CD14-positive monocyte (primary cell): ENCODE measurements around the gene ACBD4. TPM values are rescaled to one million over a fixed set of nuclear protein-coding genes. Genes with fewer than 3 reads are reported as not detected.

Experiments
- DNase-seq, 3 donors: peaks; one replicate each; pipeline ENCODE4 v3.0.0-alpha.2; 2011 to 2022
- H2AFZ ChIP-seq: 2 replicates; pipeline ENCODE4 v1.6.0; 2012; ENCODE audit warnings: mild to moderate bottlenecking, low read depth, low read length, inconsistent platforms; ENCODE audit not compliant: insufficient read depth, poor library complexity, severe bottlenecking
- H3K27ac ChIP-seq, 2 donors: 1 replicate in 1 of 2; 2 replicates in 1 of 2; pipeline ENCODE4 v1.5.1; 2012 to 2013; ENCODE audit warnings: low read length in 2 of 2, control low read depth in 1 of 2, inconsistent platforms in 1 of 2, low read depth in 1 of 2, mild to moderate bottlenecking in 1 of 2
- H3K27me3 ChIP-seq, 2 donors: one replicate each; pipeline versions ENCODE4 v1.6.0 to v1.6.1; 2011 to 2013; ENCODE audit warnings: low read length in 2 of 2; ENCODE audit not compliant: control insufficient read depth in 2 of 2, insufficient read depth in 2 of 2
- H3K36me3 ChIP-seq, 2 donors: replicated peaks in 1 of 2; 1 replicate in 1 of 2; 2 replicates in 1 of 2; pipeline versions ENCODE4 v1.5.1 to v1.6.1; 2012 to 2013; ENCODE audit warnings: low read length in 2 of 2, control low read depth in 1 of 2, inconsistent platforms in 1 of 2, mild to moderate bottlenecking in 1 of 2; ENCODE audit not compliant: insufficient read depth in 2 of 2, control insufficient read depth in 1 of 2
- H3K4me1 ChIP-seq, 2 donors: 1 replicate in 1 of 2; 2 replicates in 1 of 2; pipeline versions ENCODE4 v1.5.1 to v1.6.1; 2012 to 2013; ENCODE audit warnings: low read length in 2 of 2, control low read depth in 1 of 2, inconsistent platforms in 1 of 2, mild to moderate bottlenecking in 1 of 2, moderate library complexity in 1 of 2; ENCODE audit not compliant: insufficient read depth in 2 of 2, control insufficient read depth in 1 of 2
- H3K4me2 ChIP-seq: replicated peaks from 2 replicates; pipeline ENCODE3; 2012; ENCODE audit warnings: low read length, moderate library complexity, mild to moderate bottlenecking; ENCODE audit not compliant: poor library complexity, severe bottlenecking; ENCODE audit errors: extremely low read depth
- H3K4me3 ChIP-seq, 3 experiments: fragments of 200-600 bp in 1 of 3; sonication (generic) in 1 of 3; replicated peaks in 1 of 3; 1 replicate in 2 of 3; 2 replicates in 1 of 3; pipeline ENCODE4 v1.5.1; 2011 to 2013; ENCODE audit warnings: low read length in 3 of 3, mild to moderate bottlenecking in 3 of 3, control low read depth in 2 of 3, low read depth in 2 of 3, inconsistent platforms in 1 of 3, moderate library complexity in 1 of 3
- H3K79me2 ChIP-seq: 2 replicates; pipeline ENCODE4 v1.6.0; 2012; ENCODE audit warnings: mild to moderate bottlenecking, control low read depth, inconsistent platforms, low read length, moderate library complexity; ENCODE audit not compliant: insufficient read depth
- H3K9ac ChIP-seq: 2 replicates; pipeline ENCODE4 v1.6.0; 2017; ENCODE audit warnings: low read length, mild to moderate bottlenecking; ENCODE audit not compliant: insufficient read depth, poor library complexity, severe bottlenecking
- H3K9me3 ChIP-seq, 2 donors: replicated peaks in 1 of 2; 1 replicate in 1 of 2; 2 replicates in 1 of 2; pipeline versions ENCODE4 v1.5.1 to v1.6.1; 2012 to 2013; ENCODE audit warnings: low read length in 2 of 2, control low read depth in 1 of 2; ENCODE audit not compliant: control insufficient read depth in 1 of 2, insufficient read depth in 1 of 2
- H4K20me1 ChIP-seq: 2 replicates; pipeline ENCODE4 v1.6.0; 2012; ENCODE audit warnings: mild to moderate bottlenecking, low read length, control low read depth, moderate library complexity; ENCODE audit not compliant: insufficient read depth
- H3K27ac Mint-ChIP-seq, 7 donors: one replicate each; pipeline ENCODE4 v1.8.0; 2020; ENCODE audit warnings: mild to moderate bottlenecking in 7 of 7, mixed read lengths in 7 of 7, moderate library complexity in 6 of 7, inconsistent platforms in 2 of 7
- H3K27me3 Mint-ChIP-seq, 3 donors: one replicate each; pipeline ENCODE4 v1.8.0; 2021 to 2022; ENCODE audit warnings: low read depth in 3 of 3, mild to moderate bottlenecking in 3 of 3, mixed read lengths in 3 of 3, moderate library complexity in 3 of 3, inconsistent platforms in 1 of 3
- H3K36me3 Mint-ChIP-seq, 2 donors: one replicate each; pipeline ENCODE4 v1.8.0; 2020; ENCODE audit warnings: mixed read lengths in 2 of 2, inconsistent platforms in 1 of 2, mild to moderate bottlenecking in 1 of 2
- H3K4me1 Mint-ChIP-seq: one replicate; pipeline ENCODE4 v1.8.0; 2020; ENCODE audit warnings: mild to moderate bottlenecking, mixed read lengths
- H3K4me3 Mint-ChIP-seq, 2 donors: one replicate each; pipeline ENCODE4 v1.8.0; 2020; ENCODE audit warnings: mild to moderate bottlenecking in 2 of 2, mixed read lengths in 2 of 2, moderate library complexity in 1 of 2
- H3K9me3 Mint-ChIP-seq, 7 donors: one replicate each; pipeline ENCODE4 v1.8.0; 2020 to 2022; ENCODE audit warnings: mixed read lengths in 7 of 7, mild to moderate bottlenecking in 6 of 7, moderate library complexity in 6 of 7, inconsistent platforms in 2 of 7
- WGBS: methylation state at CpG from one replicate; pipeline ENCODE4 v1.1.5; 2013; ENCODE audit warnings: missing lambda C conversion rate; ENCODE audit not compliant: insufficient coverage; 5-methylcytosine and 5-hydroxymethylcytosine counted together
- intact Hi-C, 2 donors: fragments of 100-400 bp; cut with micrococcal nuclease; formaldehyde crosslinking; loops; one replicate each; pipeline versions ENCODE4 v1.15.0 to v1.15.1; 2023
- polyA plus RNA-seq, 3 donors: library from polyadenylated mRNA; depleted of rRNA in 1 of 3; unstranded in 2 of 3; stranded (reverse) in 1 of 3; fragments of 300-500 nt in 2 of 3; fragments of >200 nt in 1 of 3; fragmentation: Illumina TruSeq in 2 of 3; gene quantifications; 1 replicate in 2 of 3; 2 replicates in 1 of 3; pipeline ENCODE4 v1.2.3, GENCODE V29; 2012 to 2021
- TF ChIP-seq, protein P1 (sequence below): fragments of 200-600 bp; IDR thresholded peaks from one replicate; pipeline ENCODE4 v1.8.0; 2022; ENCODE audit warnings: antibody characterized with exemption, mild to moderate bottlenecking

ACBD4 gene
- polyA plus RNA-seq, 3 donors: 4.8 to 7.4 (median 6.2) TPM

DNA sequence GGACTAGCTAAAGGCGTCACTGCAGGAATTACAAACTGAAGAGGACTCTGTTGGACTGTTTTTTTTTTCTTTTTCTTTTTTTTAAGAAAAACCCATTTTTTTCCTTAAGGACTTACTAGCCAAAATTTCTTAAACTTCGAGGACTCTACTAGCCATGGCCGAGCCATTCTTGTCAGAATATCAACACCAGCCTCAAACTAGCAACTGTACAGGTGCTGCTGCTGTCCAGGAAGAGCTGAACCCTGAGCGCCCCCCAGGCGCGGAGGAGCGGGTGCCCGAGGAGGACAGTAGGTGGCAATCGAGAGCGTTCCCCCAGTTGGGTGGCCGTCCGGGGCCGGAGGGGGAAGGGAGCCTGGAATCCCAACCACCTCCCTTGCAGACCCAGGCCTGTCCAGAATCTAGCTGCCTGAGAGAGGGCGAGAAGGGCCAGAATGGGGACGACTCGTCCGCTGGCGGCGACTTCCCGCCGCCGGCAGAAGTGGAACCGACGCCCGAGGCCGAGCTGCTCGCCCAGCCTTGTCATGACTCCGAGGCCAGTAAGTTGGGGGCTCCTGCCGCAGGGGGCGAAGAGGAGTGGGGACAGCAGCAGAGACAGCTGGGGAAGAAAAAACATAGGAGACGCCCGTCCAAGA, 13.7 kb downstream of the ACBD4 start:
- TF ChIP-seq, protein P1, sequence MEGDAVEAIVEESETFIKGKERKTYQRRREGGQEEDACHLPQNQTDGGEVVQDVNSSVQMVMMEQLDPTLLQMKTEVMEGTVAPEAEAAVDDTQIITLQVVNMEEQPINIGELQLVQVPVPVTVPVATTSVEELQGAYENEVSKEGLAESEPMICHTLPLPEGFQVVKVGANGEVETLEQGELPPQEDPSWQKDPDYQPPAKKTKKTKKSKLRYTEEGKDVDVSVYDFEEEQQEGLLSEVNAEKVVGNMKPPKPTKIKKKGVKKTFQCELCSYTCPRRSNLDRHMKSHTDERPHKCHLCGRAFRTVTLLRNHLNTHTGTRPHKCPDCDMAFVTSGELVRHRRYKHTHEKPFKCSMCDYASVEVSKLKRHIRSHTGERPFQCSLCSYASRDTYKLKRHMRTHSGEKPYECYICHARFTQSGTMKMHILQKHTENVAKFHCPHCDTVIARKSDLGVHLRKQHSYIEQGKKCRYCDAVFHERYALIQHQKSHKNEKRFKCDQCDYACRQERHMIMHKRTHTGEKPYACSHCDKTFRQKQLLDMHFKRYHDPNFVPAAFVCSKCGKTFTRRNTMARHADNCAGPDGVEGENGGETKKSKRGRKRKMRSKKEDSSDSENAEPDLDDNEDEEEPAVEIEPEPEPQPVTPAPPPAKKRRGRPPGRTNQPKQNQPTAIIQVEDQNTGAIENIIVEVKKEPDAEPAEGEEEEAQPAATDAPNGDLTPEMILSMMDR: peak; percentile 80
- no peaks in the 10 kb centered on the region for H3K36me3 ChIP-seq
- 0% methylated on average over 21 of the region's 32 CpGs for WGBS
- Mint-ChIP-seq H3K4me3 (peak overlapping the region; percentile 99 to 100), H3K27me3 (no peaks in the 10 kb centered on the region), H3K4me1 (peaks cover 47% of the 10 kb centered on the region), H3K36me3 (no peaks in the 10 kb centered on the region), H3K9me3 (no peaks in the 10 kb centered on the region), H3K27ac (peak overlapping the region; percentile 95 to 100 (median 97))
- H3K9ac ChIP-seq: peak overlapping the region; percentile 73
- peak overlapping the region; percentile 80 to 89 for H3K27ac ChIP-seq
- H3K4me3 ChIP-seq: peak overlapping the region; percentile 63 to 92 (median 83)
- peaks cover 62% of the 10 kb centered on the region for H3K79me2 ChIP-seq
- intact Hi-C loops: loop anchor here (2.0 to 10.0 kb wide), 3 partner anchors 14 to 166 kb away; partner anchors contain the start of genes ACBD4 (in 1 of the 2) and MAP3K14 (in 1 of the 2)
- no peaks in the 10 kb centered on the region for H3K27me3 ChIP-seq
- peak overlapping the region; percentile 72 for H2AFZ ChIP-seq
- peaks cover 49 to 67% of the 10 kb centered on the region in 2 donors for H3K4me1 ChIP-seq
- H3K9me3 ChIP-seq: no peaks in the 10 kb centered on the region
- peak overlapping the region; percentile 99 for H3K4me2 ChIP-seq
- H4K20me1 ChIP-seq: peaks cover 39% of the 10 kb centered on the region
- peak in 2 of 3 donors; percentile 57 to 67 for DNase-seq

DNA sequence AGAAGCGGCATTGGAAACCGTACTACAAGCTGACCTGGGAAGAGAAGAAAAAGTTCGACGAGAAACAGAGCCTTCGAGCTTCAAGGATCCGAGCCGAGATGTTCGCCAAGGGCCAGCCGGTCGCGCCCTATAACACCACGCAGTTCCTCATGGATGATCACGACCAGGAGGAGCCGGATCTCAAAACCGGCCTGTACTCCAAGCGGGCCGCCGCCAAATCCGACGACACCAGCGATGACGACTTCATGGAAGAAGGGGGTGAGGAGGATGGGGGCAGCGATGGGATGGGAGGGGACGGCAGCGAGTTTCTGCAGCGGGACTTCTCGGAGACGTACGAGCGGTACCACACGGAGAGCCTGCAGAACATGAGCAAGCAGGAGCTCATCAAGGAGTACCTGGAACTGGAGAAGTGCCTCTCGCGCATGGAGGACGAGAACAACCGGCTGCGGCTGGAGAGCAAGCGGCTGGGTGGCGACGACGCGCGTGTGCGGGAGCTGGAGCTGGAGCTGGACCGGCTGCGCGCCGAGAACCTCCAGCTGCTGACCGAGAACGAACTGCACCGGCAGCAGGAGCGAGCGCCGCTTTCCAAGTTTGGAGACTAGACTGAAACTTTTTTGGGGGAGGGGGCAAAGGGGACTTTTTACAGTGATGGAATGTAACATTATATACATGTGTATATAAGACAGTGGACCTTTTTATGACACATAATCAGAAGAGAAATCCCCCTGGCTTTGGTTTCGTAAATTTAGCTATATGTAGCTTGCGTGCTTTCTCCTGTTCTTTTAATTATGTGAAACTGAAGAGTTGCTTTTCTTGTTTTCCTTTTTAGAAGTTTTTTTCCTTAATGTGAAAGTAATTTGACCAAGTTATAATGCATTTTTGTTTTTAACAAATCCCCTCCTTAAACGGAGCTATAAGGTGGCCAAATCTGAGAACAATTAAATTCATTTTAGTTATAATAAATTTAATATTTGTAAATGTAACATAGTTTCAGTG, 14.5 kb downstream of the ACBD4 start:
- Histone ChIP-seq H3K27ac (peak overlapping the region; percentile 80 to 89), H3K9me3 (no peaks in the 10 kb centered on the region), H3K79me2 (peaks cover 67% of the 10 kb centered on the region), H2AFZ (peak overlapping the region; percentile 72), H3K4me3 (peak overlapping the region; percentile 63 to 92 (median 83)), H4K20me1 (peaks cover 39% of the 10 kb centered on the region), H3K36me3 (no peaks in the 10 kb centered on the region), H3K9ac (peak overlapping the region; percentile 73), H3K27me3 (no peaks in the 10 kb centered on the region), H3K4me1 (peaks cover 43 to 61% of the 10 kb centered on the region in 2 donors), H3K4me2 (peak overlapping the region; percentile 99)
- DNase-seq: peak in 2 of 3 donors; percentile 44 to 63
- H3K27ac Mint-ChIP-seq: peak overlapping the region; percentile 95 to 100 (median 97)
- no peaks in the 10 kb centered on the region for H3K27me3 Mint-ChIP-seq
- no peaks in the 10 kb centered on the region for H3K9me3 Mint-ChIP-seq
- WGBS: under 1% methylated on average over 50 of the region's 56 CpGs
- peak overlapping the region; percentile 99 to 100 for H3K4me3 Mint-ChIP-seq
- peaks cover 44% of the 10 kb centered on the region for H3K4me1 Mint-ChIP-seq
- H3K36me3 Mint-ChIP-seq: no peaks in the 10 kb centered on the region
- TF ChIP-seq, protein P1: no peak
- intact Hi-C loops: loop anchor here (2.0 to 10.0 kb wide), 3 partner anchors 15 to 165 kb away; partner anchors contain the start of genes ACBD4 (in 1 of the 2) and MAP3K14 (in 1 of the 2)
